Measurements from ENCODE around the gene SMIM8.

SMIM8 gene

GRCh38 chr6:87336367-87336766 is 14.0 kb downstream of the SMIM8 start:
- no peak for DNase-seq

GRCh38 chr6:87340230-87340629 is 17.8 kb downstream of the SMIM8 start:
- DNase-seq: no peak

- DNase-seq: no peak
Observed at GRCh38 chr6:87341158-87341557, 18.8 kb downstream of the SMIM8 start.

GRCh38 chr6:87341899-87342298 is 19.5 kb downstream of the SMIM8 start:
- no peak for DNase-seq

- no peak for DNase-seq
Observed at GRCh38 chr6:87342829-87343228, 20.4 kb downstream of the SMIM8 start.

DNA sequence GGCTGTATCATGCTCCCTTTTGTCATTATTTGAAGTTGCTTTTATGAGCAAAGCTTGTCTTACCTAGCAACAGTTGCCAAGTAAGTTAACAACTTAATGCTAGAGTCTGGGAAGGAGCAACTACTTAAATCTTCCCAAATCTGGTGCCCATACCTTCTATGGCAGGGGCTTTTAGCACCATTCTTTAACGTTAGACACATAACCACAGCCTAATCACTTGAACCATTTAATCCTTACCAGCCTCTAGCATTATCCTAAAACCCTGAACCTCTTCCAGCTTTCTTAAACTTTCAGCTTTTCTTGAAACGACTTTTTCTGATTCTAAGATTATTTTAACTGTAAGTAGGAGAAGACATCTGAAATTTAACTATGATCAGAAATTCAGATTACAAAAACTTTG is 22.3 kb downstream of the SMIM8 start, which contains the start of gene C6orf163:
Gene C6orf163 (plus strand): TSS at position 83 of the 400 bp plus-strand sequence. CDS start 287 bp downstream, at position 370.
- DNase-seq: no peak

DNA sequence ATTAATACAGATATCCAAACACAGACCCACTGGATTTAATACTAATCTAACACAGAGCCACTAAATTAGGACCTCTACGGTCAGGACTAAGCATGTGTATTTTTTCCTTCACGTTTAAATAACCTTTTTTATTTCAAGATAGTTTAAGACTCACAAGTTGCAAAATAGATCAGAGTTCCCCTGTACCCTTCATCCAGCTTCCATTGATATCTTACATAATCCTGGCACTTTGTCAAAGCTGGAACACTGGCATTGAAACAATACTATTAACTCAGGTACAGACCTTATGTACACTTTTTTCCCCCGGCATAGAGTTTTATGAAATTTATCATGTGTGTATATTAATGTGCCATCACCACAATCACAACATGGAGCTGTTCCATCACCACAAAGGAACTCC is 24.3 kb downstream of the SMIM8 start:
- DNase-seq: no peak

DNA sequence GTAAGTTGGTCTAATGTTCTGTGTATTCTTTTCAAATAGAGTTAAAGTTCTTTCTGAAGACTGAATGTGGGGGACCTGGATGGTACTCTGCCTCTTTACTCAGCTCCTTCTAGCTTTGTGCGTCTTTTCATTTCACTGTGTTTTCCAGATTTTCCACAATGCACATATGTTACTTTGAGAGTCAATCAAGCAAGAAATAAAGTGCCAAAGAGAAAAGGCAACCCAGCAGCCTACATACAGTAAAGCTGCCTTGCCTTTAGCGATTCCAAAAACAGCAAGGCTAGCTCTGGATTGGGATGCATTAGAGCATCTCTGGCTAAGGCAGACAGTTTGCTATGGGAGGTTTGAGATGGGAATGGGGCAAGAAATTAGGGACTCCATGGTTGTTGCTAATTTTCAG is 27.5 kb downstream of the SMIM8 start:
- no peak for DNase-seq

DNA sequence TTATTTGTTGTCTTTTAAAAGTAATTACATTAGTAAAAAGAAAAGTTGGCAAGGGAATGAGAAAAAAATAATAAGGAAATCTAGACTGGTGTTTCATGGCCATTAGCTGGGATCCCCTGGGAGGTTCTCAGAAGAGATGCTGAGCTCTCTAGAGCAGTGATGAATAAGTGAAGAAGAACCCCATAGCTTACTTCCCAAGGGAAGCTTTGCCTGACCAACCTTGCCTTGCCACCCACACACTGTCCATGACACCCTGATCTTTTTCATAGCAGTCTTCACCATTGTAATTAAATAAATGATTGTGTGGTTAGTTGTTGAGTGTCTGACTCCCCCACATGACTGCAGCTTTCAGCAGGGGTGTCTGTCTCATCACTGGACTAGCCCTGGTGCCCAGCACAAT is 28.1 kb downstream of the SMIM8 start:
- no peak for DNase-seq

- DNase-seq: no peak
Observed at GRCh38 chr6:87351583-87351982, 29.2 kb downstream of the SMIM8 start.

DNA sequence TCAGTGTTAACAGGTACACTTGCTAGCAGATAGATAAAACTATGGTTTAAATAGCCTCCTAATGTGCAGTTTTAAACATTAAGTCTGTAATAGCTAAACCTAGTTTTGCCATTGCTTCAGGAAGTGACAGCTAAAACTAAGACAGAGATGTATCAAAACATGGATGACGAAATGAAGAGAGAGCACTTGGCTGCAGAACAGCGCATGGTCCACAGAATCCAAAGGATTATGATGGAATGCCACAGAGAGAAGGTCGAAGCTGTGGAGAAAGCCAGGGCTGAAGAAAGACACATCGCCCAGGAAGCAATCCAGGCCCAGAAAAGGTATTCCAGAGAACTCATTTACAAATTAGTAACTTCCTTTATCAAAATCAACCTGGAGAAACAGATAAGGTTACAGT is 33.8 kb downstream of the SMIM8 start:
- DNase-seq: no peak

DNA sequence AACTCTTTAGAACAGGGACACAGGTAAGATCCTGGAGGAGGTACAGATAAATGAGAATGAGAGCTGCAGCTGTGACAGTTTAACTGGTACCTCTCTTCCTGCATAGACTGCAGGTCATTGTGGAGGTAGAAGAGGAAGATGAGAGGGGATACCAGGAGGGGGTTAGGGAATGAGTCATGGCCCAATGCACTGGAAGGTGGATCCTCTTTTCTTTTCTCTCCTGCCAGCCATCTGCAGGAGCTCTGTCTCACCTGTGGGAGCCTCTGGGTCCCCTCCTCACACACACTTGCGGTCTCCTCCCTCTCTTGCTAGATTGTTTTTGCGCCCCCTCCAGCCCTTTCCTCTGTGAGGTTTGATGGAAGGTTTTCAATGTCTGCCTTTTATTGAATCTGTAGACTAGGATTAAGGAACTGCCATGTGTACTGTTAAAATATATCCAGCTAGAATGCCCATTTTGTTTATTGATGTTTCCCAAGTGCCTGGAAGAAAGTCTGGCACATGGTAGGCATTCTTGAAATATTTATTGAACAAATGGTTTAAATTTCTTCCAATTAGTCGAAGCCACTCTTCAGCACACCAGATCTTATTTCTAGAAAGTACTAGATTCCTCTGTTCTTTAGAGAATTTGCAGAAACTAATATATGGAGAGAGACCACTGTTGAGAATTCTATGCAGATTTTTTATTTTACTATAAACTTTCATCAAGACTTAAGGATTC is 35.2 kb downstream of the SMIM8 start:
- DNase-seq: no peak

GRCh38 chr6:87364602-87365252 is 42.3 kb downstream of the SMIM8 start:
- DNase-seq: no peak

DNA sequence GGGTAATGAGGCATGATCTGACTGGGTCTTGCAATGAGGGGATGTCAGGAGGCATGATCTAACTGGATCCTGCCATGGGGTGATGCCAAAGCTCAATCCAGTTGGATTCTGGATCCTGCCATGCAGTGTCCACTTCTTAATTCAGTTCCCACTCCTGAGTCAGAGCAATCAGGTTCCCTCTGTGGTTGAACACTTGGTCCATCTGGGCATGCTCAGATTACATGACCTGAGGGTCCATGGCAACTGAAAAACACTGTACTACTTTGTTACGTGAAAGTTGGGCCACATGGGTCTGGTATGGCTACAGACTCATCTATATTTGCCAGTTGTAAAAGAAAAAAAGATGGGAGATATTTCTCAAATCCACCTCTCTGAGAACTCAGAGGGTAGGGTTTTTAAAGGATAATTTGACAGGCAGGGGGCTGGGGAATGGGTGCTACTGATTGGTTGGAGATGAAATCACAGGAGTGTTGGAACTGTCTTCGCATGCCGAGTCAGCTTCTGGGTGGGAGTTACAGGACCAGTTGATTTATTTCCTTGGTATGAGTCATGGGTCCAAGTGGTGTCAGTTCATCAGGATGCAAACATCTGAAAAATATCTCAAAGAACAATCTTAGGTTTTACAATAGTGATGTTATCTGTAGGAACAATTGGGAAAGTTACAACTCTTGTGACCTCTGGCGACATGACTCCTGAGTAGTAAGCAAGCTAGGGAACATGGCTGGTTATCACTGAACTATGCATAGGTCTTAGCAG is 43.9 kb downstream of the SMIM8 start:
- DNase-seq: no peak

- no peak for DNase-seq
Observed at GRCh38 chr6:87366899-87367298, 44.5 kb downstream of the SMIM8 start.

GRCh38 chr6:87373377-87373776 is 51.0 kb downstream of the SMIM8 start:
- no peak for DNase-seq

GRCh38 chr6:87375315-87375714 is 52.9 kb downstream of the SMIM8 start:
- DNase-seq: no peak

DNA sequence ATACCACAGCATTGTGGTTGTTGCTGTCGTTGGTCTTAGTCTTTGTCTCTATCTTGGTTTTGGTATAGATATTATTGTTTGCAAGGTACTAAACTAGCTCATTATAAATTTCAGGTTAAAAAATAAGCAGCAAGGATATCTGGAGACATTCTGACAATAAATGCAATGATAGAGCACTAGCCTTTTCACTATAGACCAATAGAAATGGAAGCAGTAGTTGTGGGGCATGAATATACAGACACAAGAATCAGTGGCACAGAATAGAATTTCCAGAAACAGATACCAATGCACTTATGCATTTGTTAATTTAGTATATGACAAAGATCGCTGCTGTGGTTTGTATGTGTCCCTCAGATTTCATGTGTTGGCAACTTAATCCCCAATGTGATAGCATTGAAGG is 54.3 kb downstream of the SMIM8 start:
- DNase-seq: no peak

GRCh38 chr6:87378947-87379346 is 56.6 kb downstream of the SMIM8 start:
- no peak for DNase-seq

- no peak for DNase-seq
Observed at GRCh38 chr6:87382861-87383260, 60.5 kb downstream of the SMIM8 start.

DNA sequence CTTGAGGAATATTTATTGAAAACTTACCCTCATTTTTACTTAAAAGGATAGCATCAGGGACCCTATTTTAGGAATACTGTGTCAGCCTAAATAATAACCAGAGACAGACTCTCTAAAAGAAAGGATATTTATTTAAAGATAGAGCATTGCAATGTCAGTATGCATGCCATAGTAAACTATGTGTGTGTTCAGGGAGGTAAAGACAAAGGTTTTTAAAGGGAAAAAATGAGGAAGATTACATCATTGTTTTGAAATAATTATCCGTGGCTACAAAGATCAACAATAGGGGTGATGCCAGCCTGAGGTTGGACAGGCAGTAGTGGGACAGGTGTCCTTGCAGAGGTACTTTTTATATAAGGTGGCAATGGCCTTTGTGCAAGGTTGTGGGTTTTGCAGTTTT is 61.6 kb downstream of the SMIM8 start:
- DNase-seq: no peak

DNA sequence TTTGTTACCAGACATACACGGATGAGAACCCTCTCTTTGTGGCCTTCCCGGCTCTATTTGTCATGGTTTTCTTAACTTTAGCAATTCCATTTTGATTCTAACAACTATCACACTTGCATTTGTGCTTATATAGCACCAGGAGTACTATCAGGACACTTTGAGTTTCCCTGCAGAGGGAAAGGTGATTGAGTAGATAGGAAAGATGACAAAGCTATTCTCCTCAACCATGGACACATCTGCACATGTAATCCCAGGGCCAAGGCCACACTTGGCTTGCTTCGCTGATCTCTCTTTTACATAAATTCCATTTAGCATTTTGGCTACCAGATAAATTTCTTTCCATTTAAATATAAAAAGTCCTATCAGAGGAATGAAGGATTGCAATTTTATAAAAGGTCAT is 62.1 kb downstream of the SMIM8 start:
- no peak for DNase-seq

DNA sequence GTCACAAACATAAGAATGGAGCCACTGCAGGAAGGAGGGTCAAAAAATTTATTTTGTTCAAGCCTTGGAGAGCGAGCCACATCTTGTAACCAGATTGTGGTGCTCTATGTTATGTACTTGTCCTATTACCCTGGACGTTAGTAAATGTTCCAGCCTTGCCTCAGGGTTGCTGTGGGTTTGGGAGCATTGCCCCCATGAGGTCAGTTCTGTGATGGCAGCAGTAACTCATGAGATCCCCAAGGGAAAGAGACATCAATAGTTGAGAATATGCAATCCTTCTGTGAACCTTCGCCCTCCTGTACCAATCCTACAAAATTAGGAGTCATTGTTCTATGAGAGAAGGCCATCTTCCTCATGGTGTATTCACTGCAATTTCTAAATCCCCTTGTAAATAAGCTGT is 68.9 kb downstream of the SMIM8 start:
- no peak for DNase-seq
